Naive B cell (primary cell): Measurements from ENCODE around the gene LTBP3. TPM values are rescaled to one million over a fixed set of nuclear protein-coding genes. Genes with fewer than 3 reads are reported as not detected.

Experiments used
- ATAC-seq, 2 donors: fragments of 150-1000 bp; cut with Tn5 transposase; 2 replicates each; pipeline ENCODE4 v1.10.0; 2021; ENCODE audit warnings: low read depth in 2 of 2, mild to moderate bottlenecking in 2 of 2, moderate library complexity in 2 of 2
- DNase-seq: peaks from one replicate; pipeline ENCODE4 v3.0.0; 2022
- H3K27ac Mint-ChIP-seq, 6 donors: one replicate each; pipeline ENCODE4 v1.8.0; 2020 to 2022; ENCODE audit warnings: mild to moderate bottlenecking in 6 of 6, mixed read lengths in 6 of 6, moderate library complexity in 5 of 6, inconsistent platforms in 2 of 6
- H3K27me3 Mint-ChIP-seq, 3 donors: one replicate each; pipeline ENCODE4 v1.8.0; 2021 to 2022; ENCODE audit warnings: mixed read lengths in 3 of 3, mild to moderate bottlenecking in 1 of 3
- H3K36me3 Mint-ChIP-seq, 2 donors: one replicate each; pipeline ENCODE4 v1.8.0; 2020 to 2022; ENCODE audit warnings: mixed read lengths in 2 of 2, inconsistent platforms in 1 of 2, mild to moderate bottlenecking in 1 of 2
- H3K4me1 Mint-ChIP-seq, 3 donors: one replicate each; pipeline ENCODE4 v1.8.0; 2020 to 2022; ENCODE audit warnings: mixed read lengths in 3 of 3, inconsistent platforms in 1 of 3, mild to moderate bottlenecking in 1 of 3, moderate library complexity in 1 of 3
- H3K4me3 Mint-ChIP-seq, 8 donors: one replicate each; pipeline ENCODE4 v1.8.0; 2020 to 2022; ENCODE audit warnings: mild to moderate bottlenecking in 8 of 8, mixed read lengths in 8 of 8, moderate library complexity in 8 of 8, inconsistent platforms in 2 of 8
- H3K9me3 Mint-ChIP-seq, 7 donors: one replicate each; pipeline ENCODE4 v1.8.0; 2020 to 2022; ENCODE audit warnings: mixed read lengths in 7 of 7, mild to moderate bottlenecking in 5 of 7, inconsistent platforms in 2 of 7, moderate library complexity in 1 of 7
- polyA plus RNA-seq, 6 donors: library from polyadenylated mRNA; unstranded; fragments of 300-500 nt; fragmentation: Illumina TruSeq; gene quantifications; one replicate each; pipeline ENCODE4 v1.2.3, GENCODE V29; 2021; ENCODE audit warnings: low read depth in 6 of 6

LTBP3 gene
- polyA plus RNA-seq, 6 donors from 2014 or later: 12.5 to 40.5 (median 23.0) TPM

DNA sequence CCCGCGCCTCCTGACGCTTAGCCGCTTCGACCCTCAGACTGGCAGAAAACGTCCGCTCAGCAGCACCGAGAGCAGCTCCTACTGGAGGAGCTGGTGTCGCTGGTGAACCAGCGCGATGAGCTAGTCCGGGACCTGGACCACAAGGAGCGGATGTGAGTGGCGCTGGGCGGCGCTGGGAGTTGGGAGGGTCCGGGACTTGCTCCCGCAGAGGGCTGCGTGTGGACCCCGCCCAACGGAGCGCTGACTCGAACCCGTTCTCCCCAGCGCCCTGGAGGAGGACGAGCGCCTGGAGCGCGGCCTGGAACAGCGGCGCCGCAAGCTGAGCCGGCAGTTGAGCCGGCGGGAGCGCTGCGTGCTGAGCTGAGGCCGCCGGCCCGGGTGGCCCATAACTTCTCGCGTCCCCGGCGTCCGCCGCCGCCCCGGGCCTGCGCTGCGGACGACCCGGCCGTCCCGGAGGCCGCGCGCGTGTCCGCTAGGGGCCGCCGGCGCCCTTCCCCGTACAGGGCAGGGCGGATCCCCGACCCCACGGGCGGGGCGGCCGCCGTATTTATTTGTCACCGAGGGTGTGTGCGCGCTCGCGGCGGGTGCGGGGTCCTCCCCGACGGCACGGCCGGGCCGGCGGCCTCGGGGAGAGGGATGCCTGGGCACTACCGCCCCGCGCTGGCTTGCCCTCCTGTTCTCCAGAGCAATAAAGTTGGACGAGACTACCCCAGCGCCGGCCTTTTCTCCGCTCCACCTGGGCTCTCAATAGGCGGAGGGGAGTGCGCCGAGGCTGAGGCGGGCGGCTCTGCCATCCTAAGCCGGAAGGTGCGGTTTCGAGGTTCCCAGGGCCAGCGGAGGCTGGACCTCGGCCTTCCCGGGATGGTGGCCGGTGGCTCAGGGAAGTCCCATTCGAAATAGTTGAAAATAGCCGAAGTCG, 34.0 kb upstream of the LTBP3 start:
- H3K4me1 Mint-ChIP-seq: peaks cover 30 to 36% (median 31%) of the 10 kb centered on the region in 3 donors
- DNase-seq (no peak), ATAC-seq (no peak)
- H3K36me3 Mint-ChIP-seq: no peaks in the 10 kb centered on the region
- H3K27me3 Mint-ChIP-seq: no peaks in the 10 kb centered on the region
- H3K9me3 Mint-ChIP-seq: no peaks in the 10 kb centered on the region
- H3K4me3 Mint-ChIP-seq: peak overlapping the region in 1 of 8 donors; percentile 47
- no peak overlapping the region for H3K27ac Mint-ChIP-seq

DNA sequence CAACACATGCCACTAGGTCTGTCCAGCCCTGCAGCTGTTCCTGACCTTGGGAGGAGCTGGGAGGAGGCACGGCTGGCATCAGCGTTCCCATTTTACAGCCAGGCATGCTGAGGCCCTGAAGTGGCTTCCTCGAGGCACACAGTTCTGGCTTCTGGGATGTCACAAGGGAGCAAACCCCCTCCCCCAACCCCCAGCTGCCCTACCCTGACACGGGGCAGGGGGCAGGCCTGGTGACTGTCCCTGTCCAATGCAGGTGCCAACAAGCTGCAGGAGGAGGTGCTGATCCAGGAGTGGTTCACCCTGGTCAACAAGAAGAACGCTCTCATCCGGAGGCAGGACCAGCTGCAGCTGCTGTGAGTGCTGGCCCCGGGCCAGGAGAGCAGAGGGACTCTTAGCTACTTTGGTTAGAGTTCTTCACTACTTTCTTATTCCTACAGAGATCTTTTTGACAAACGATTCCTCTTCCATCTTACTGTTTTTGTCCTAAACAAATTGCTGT, 32.1 kb upstream of the LTBP3 start:
- ATAC-seq (no peak), DNase-seq (no peak)
- Mint-ChIP-seq H3K27me3 (no peaks in the 10 kb centered on the region), H3K4me1 (peaks cover 33 to 44% (median 44%) of the 10 kb centered on the region in 3 donors), H3K4me3 (no peak overlapping the region), H3K36me3 (no peaks in the 10 kb centered on the region), H3K27ac (peak overlapping the region in 1 of 6 donors; percentile 68), H3K9me3 (no peaks in the 10 kb centered on the region)

DNA sequence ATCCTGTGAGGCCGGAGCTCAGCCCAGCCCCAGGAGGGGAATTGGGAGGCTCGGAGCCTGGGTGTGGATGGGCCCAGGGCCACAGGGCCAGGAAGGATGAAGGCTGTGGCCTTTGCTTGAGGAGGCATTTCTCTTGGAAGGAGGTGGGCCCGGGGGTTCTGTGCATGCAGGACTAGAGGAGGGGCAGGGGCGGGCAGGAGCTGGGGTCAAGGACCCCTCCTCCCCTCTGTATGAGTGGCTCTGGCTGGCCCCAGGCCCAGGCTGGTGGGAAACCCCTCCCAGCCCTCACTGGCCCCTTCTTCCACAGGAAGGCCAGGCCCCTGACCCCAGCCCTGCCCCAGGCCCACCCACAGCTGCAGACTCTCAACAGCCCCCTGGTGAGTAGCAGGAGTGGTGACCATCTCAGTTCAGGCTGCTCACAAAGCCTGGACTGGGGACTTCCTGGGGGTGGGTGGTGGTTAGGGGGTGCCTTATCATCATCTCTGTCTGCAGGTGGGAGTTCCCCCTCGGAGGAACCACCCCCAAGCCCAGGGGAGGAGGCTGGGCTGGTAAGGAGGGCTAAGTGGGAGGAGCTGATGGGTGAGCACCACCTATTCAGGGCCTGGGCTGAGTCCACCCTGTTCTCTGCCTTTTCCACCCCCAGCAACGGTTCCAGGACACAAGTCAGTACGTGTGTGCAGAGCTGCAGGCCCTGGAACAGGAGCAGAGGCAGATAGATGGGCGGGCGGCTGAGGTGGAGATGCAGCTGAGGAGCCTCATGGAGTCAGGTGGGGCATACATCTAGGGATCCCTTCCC, 31.5 kb upstream of the LTBP3 start:
- no peaks in the 10 kb centered on the region for H3K9me3 Mint-ChIP-seq
- ATAC-seq: peak; percentile 21 to 24
- H3K27me3 Mint-ChIP-seq: no peaks in the 10 kb centered on the region
- H3K27ac Mint-ChIP-seq: peak overlapping the region in 4 of 6 donors; percentile 54 to 95 (median 90)
- DNase-seq: peak; percentile 35
- H3K36me3 Mint-ChIP-seq: no peaks in the 10 kb centered on the region
- H3K4me1 Mint-ChIP-seq: peaks cover 30 to 41% (median 38%) of the 10 kb centered on the region in 3 donors
- H3K4me3 Mint-ChIP-seq: no peak overlapping the region

DNA sequence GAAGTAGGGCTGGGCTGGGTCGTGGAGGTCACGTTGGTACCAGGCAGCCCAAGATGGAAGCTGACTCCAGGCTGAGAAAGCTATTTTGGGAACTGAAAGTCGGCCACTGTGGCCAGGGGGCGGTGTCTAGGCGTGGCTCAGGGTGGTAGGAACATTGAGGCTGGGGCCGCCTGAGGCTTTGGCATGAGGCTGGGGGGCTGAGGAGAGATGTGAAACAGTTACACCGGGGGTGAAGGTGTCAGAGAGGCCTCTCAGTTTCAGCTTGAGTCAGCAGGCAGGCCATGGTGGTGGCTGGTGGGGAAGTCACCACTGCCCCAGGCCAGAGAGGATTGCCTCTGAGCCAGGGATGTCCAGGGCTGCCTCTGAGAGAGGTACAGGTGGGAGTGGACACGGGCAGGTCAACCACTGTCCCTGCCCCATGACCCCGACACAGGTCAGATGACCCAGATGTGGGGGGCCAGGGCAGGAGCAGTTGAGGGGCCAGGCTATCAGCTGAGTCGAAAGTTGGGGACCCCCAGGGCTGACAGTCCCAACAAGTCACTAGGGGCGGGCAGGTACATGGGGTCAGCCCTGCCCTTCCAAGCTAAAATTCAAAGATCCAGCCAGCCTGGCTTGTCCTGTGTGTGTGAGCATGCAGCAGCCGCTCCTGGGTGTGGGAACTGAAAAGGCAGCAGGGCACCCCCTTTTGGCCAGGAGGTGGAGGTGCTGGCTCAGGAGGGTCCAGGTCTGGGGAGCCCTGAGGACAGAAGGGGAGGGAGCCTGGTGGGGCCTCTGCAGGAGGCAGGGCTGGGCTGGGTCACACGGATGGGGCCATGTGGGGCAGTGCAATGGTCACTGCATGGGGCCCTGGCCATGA, 30.3 kb upstream of the LTBP3 start:
- Mint-ChIP-seq H3K4me3 (peak overlapping the region in 7 of 8 donors; percentile 4 to 89 (median 76)), H3K27me3 (no peaks in the 10 kb centered on the region), H3K4me1 (peaks cover 36 to 43% (median 43%) of the 10 kb centered on the region in 3 donors), H3K27ac (peak overlapping the region; percentile 93 to 97 (median 96)), H3K36me3 (no peaks in the 10 kb centered on the region), H3K9me3 (no peaks in the 10 kb centered on the region)
- peak; percentile 80 to 82 for ATAC-seq
- peak; percentile 75 for DNase-seq

DNA sequence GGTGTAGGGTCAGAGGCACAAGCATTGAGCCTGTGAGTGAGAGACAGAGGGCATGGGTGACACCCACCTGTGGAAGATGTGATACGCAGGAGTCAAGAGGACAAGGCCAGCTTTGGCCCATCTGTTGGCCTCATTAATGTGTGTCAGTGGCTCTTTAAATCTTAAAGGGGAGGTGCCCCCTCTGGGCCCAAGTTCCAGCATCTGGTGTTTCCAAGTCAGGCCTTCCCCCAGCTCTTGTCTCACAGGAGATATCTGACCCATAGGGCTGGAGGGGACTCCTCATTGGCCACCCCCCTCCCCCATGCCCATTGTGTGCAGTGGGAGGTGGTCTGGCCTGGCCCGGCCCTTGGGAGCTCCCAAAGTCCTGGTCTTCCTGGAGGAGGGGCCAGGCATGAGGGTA, 28.5 kb upstream of the LTBP3 start:
- Mint-ChIP-seq H3K4me3 (peak overlapping the region in 2 of 8 donors; percentile 19 to 76), H3K9me3 (no peaks in the 10 kb centered on the region), H3K27me3 (no peaks in the 10 kb centered on the region), H3K4me1 (peaks cover 40 to 50% (median 47%) of the 10 kb centered on the region in 3 donors), H3K27ac (peak overlapping the region in 5 of 6 donors; percentile 58 to 95 (median 93)), H3K36me3 (no peaks in the 10 kb centered on the region)
- ATAC-seq (no peak), DNase-seq (no peak)

DNA sequence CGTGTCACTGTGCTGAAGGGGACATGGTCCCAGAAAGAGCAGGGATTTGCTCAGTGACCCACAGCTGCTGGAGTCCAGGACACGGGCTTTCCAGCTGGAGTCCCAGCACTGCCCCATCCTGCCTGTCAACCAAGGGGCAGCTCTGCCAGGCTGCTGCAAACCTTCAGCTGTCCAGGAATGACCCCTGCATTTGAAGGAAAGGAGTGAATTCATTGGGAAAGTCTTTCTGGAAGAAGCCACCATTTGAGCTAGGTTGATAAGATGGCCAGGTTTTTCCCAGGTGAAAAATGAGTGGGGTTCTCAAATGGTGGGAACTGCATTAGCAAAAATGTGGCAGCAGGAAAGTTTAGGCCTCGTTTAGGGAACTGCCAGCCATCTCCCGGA, 28.1 kb upstream of the LTBP3 start:
- no peak for ATAC-seq
- Mint-ChIP-seq H3K36me3 (no peaks in the 10 kb centered on the region), H3K4me3 (peak overlapping the region in 3 of 8 donors; percentile 19 to 47 (median 33)), H3K4me1 (peaks cover 40 to 50% (median 47%) of the 10 kb centered on the region in 3 donors), H3K27me3 (no peaks in the 10 kb centered on the region), H3K9me3 (no peaks in the 10 kb centered on the region), H3K27ac (peak overlapping the region in 5 of 6 donors; percentile 9 to 95 (median 93))
- DNase-seq: no peak

DNA sequence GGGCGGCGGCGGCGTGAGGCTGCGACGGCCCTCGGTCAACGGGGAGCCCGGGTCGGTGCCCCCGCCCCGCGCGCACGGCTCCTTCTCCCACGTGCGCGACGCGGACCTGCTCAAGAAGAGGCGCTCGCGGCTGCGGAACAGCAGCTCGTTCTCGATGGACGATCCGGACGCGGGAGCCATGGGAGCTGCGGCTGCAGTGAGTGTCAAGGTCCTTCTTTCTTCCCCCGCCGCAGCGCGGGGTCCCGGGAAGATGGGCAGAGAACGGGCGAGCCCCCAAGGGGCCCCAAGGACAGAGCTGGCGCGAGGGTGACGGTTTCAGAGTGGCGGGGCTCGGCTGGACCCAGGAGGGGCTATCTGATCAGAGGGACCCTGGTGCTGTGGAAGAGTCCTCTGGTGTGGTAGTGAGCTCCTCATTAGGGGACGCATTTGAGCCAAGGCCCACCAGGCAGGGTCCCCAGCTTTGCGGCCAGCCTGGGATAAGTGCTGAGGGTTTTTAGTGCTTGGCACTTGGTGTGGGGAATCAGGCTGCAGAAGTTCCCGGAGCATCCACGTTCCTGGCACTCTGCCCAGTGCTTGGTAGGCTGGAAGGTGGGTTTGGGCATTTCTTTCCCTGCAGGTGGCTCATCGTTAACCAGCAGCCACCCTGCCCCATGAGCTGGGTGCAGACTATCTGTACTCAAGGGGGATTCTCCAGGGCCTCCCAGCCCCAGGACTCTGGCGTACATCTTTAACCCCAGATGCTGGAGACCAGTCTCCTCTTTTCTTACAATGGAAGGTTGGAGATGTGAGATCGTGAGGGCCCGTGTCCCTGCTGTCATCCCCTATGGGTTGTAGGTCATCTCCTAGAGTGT, 27.5 kb upstream of the LTBP3 start:
- peak overlapping the region in 2 of 8 donors; percentile 33 to 47 for H3K4me3 Mint-ChIP-seq
- peaks cover 0 to 5% of the 10 kb centered on the region in 2 donors for H3K36me3 Mint-ChIP-seq
- no peaks in the 10 kb centered on the region for H3K9me3 Mint-ChIP-seq
- DNase-seq: no peak
- H3K27ac Mint-ChIP-seq: peak overlapping the region in 4 of 6 donors; percentile 9 to 95 (median 83)
- no peaks in the 10 kb centered on the region for H3K27me3 Mint-ChIP-seq
- peaks cover 40 to 50% (median 45%) of the 10 kb centered on the region in 3 donors for H3K4me1 Mint-ChIP-seq
- ATAC-seq: no peak

DNA sequence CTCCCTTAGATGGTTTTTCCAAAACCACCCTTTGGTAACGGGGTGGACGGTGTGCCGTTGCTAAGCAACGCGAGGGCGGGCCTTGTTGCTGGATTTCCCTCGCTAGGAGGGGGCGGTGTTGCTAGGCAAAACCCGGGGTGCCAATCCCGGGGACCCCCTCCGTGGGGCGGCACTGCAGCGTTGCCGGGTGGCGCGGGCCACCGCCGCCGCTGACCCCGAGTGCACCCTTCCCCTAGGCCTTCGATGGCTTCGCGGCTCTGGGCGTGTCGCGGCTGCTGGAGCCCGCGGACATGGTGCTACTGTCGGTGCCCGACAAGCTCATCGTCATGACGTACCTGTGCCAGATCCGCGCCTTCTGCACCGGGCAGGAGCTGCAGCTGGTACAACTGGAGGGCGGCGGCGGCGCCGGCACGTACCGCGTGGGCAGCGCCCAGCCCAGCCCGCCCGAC, 26.6 kb upstream of the LTBP3 start:
- DNase-seq: no peak

DNA sequence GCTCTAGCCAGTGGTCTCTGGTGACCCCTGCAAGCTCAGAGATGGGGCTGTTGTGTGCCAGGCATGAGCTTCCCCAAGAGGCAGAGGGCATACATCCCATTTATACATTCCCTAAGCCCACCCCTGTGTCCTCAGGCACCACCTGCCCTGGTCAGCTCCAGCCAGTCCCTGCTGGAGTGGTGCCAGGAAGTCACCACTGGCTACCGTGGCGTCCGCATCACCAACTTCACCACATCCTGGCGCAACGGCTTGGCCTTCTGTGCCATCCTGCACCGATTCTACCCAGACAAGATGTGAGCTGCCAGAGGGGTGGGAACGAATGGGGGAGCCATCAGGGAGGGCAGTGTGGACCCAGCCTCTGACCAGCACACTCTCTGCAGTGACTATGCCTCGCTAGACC, 25.9 kb upstream of the LTBP3 start:
- DNase-seq (no peak), ATAC-seq (no peak)
- Mint-ChIP-seq H3K9me3 (no peaks in the 10 kb centered on the region), H3K4me3 (peak overlapping the region in 1 of 8 donors; percentile 47), H3K4me1 (peaks cover 38 to 42% (median 40%) of the 10 kb centered on the region in 3 donors), H3K27me3 (no peaks in the 10 kb centered on the region), H3K27ac (peak overlapping the region in 1 of 6 donors; percentile 69), H3K36me3 (peaks cover 0 to 6% of the 10 kb centered on the region in 2 donors)

More for the DNA sequence above, 26.6 kb upstream of the LTBP3 start:
- no peak overlapping the region for H3K4me3 Mint-ChIP-seq
- H3K36me3 Mint-ChIP-seq: peaks cover 0 to 6% of the 10 kb centered on the region in 2 donors
- H3K9me3 Mint-ChIP-seq: no peaks in the 10 kb centered on the region
- H3K27ac Mint-ChIP-seq: no peak overlapping the region
- peaks cover 40 to 46% (median 41%) of the 10 kb centered on the region in 3 donors for H3K4me1 Mint-ChIP-seq
- no peaks in the 10 kb centered on the region for H3K27me3 Mint-ChIP-seq
- ATAC-seq: no peak

DNA sequence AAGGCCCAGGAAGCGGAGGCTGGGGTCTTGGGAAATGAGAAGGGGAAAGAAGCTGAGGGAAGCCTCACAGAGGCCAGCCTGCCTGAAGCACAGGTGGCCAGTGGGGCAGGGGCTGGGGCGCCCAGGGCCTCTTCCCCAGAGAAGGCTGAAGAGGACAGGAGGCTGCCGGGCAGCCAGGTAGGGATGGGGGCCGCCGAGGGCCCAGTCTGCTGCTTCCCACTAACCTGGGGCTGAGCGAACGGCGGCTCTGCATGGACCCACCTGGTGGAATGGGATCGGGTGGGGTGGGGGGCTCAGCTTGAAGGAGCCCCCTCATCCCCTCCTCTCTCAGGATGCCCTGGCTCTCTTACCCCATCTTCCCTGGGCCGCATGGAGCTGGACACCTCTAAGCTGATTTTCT, 25.4 kb upstream of the LTBP3 start:
- Mint-ChIP-seq H3K27me3 (no peaks in the 10 kb centered on the region), H3K27ac (peak overlapping the region in 5 of 6 donors; percentile 47 to 90 (median 56)), H3K4me3 (no peak overlapping the region), H3K4me1 (peaks cover 35 to 40% (median 40%) of the 10 kb centered on the region in 3 donors), H3K36me3 (peaks cover 0 to 6% of the 10 kb centered on the region in 2 donors), H3K9me3 (no peaks in the 10 kb centered on the region)
- DNase-seq (no peak), ATAC-seq (no peak)

DNA sequence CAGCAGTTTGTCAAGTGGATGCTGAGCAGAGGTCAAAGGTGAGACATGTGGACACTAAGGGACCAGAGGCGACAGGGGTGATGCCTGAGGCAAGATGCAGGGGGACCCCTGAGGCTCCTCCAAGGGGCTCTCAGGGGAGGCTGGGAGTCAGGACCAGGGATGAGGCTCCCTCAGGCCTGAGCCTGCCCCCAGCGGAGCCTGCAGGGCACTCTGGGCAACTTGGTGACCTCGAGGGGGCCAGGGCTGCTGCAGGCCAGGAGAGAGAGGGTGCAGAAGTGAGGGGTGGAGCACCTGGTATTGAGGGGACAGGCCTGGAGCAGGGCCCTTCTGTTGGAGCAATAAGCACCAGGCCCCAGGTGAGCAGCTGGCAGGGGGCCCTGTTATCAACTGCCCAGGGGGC, 23.8 kb upstream of the LTBP3 start:
- Mint-ChIP-seq H3K27ac (peak overlapping the region in 2 of 6 donors; percentile 58 to 89), H3K4me3 (peak overlapping the region in 2 of 8 donors; percentile 2 to 74), H3K4me1 (peaks cover 32 to 44% (median 38%) of the 10 kb centered on the region in 3 donors), H3K36me3 (peaks cover 0 to 6% of the 10 kb centered on the region in 2 donors), H3K9me3 (no peaks in the 10 kb centered on the region), H3K27me3 (no peaks in the 10 kb centered on the region)
- no peak for DNase-seq
- no peak for ATAC-seq

DNA sequence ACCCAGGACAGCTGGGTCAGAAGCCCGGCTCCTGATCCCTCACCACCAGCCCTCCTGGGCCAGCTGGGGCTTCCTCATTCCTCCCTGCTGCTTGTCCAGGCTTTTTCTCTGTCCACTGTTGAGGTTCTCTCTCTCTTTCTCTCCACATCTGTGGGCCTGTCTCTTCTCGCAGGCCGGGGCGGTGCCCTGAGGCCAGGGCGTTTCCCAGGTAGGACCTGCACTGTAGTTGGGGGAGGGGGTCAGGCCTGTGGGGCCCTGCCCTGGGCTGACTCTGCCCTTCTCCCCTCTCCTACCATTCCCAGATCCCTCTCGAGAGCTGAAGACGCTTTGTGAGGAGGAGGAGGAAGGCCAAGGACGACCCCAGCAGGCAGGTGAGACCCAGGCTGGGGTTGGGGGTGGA, 22.6 kb upstream of the LTBP3 start:
- Mint-ChIP-seq H3K4me3 (no peak overlapping the region), H3K4me1 (peaks cover 29 to 40% (median 36%) of the 10 kb centered on the region in 3 donors), H3K9me3 (no peaks in the 10 kb centered on the region), H3K27ac (peak overlapping the region in 3 of 6 donors; percentile 37 to 95 (median 92)), H3K27me3 (no peaks in the 10 kb centered on the region), H3K36me3 (peaks cover 0 to 6% of the 10 kb centered on the region in 2 donors)
- DNase-seq (no peak), ATAC-seq (no peak)
